GOT3 (cell line): Measurements from ENCODE around the gene REP15.
A peak's percentile ranks its signal among the peaks of the same experiment; 100 is the strongest.
"Not testable (repeated sequence)": the region's sequence is repeated elsewhere in the genome, so short reads cannot be mapped to it uniquely, and the experiment has no call there.

ENCODE experiments used
- DNase-seq: peaks from one replicate; lab custom pipeline; 2025; ENCODE audit warnings: mixed read lengths; lab: John Stamatoyannopoulos, UW

Gene REP15

DNA sequence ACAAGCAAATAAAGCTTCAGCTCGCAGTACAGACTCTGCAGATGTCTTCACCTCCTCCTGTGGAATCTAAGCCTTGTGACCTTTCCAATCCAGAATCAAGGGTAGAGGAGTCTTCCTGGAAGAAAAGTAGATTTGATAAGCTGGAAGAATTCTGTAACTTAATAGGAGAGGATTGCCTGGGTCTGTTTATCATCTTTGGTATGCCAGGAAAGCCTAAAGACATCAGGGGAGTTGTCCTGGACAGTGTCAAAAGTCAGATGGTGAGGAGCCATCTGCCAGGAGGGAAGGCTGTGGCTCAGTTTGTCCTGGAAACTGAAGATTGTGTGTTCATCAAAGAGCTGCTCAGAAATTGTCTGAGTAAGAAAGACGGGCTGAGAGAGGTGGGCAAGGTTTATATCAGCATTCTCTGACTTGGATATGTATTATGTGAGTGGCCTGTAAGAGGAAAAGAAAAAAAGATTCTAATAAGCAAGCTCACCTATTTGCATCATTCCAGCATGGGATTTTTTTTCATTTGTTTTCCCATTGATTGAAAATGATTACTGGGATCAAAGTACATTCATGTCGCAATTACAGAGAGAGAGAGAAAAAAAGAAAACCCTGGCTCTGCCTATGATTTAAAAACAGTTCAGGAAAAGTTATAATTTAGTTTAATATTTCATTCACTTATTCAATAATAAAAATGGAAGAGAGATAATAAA is 767 bp downstream of the REP15 start:
- no peak for DNase-seq

DNA sequence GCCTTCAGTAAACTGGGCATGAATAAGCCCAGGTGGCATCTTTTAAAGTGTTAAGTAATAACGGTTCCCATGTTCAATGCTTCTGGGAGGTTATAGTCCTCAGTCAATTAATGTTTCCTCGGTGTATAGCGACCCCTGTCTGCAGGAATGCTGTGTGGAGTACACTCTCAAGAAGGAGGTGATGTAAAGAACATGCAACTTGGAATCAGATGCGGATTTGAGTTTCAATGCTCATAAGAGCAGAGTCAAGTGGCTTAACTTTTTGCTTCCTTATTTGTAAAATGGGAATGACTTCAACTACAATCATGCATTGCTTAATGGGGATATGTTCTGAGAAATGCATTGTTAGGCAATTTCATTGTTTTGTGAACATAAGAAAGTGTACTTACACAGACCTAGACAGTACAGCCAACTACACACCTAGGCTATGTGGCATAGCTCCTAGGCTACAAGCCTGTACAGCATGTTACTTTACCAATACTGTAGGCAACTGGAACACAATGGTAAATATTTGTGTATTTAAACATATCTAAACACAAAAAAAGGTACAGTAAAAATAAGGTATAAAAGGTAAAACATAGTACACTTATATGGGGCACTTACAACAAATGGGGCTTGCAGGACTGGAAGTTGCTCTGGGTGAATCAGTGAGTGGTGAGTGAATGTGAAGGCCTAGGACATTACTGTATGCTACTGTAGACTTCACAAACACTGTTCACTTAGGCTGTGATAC is 7.6 kb downstream of the REP15 start:
- DNase-seq: no peak

DNA sequence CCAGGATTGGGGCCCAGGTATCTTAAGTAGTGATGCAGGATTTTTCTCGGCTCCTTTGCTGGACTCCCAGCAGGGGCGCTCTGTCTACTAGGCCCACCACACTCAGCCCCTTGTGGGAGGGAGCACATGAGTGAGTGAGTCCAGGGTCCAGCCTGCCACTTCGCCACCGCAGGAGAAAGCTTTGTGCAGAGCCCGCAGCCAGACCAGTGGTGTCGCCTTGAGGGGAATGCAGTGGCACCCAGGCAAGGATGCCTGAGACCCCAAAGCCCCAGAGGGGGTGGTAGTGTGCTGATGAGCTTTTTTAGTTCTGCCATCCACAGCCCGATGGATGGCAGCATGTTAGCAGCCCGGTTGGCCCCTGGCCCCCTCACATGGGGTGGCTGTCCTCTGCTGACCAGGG is 9.0 kb downstream of the REP15 start:
- no peak for DNase-seq

DNA sequence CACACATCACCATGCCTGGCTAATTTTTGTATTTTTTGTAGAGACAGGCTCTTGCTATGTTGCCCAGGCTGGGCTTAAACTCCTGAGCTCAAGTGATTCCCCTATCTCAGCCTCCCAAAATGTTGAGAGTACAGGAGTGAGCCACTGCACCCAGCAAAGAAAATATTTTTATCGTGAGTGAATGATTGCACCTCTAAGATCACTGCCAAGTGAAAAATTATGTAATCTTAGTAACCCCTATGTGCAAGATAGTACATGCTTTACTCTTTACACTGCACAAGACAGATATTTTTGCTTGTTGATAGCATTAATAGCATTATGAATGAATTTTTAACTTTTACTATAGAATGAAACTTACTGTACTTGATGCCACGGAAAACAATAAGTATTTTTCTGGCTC is 11.0 kb downstream of the REP15 start:
- DNase-seq: no peak

DNA sequence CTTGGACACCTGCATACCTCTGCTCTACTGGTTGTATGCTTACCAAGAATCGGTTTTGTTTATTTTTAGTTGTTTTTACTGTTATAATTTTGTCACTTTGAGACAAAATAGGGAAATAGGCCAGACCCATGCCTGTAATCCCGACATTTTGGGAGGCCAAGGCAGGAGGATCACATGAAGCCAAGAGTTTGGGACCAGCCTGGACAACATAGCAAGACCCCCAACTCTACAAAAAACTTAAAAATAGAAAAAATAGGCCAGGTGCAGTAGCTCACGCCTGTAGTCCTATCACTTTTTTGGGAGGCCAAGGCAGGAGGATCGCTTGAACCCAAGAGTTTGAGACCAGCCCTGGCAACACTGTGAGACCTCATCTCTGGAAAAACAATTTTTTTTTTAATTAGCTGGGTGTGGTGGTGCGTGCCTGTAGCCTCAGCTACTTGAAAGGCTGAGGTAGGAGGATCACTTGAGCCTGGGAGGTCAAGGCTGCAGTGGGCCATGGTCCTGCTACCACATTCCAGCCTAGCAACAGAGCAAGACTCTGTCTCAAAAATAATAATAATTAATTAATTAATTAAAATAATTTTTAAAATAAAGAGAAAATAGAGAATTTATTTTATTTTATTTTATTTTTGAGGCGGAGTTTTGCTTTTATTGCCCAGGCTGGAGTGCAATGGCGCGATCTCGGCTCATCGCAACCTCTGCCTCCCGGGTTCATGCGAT is 13.1 kb downstream of the REP15 start:
- no peak for DNase-seq

DNA sequence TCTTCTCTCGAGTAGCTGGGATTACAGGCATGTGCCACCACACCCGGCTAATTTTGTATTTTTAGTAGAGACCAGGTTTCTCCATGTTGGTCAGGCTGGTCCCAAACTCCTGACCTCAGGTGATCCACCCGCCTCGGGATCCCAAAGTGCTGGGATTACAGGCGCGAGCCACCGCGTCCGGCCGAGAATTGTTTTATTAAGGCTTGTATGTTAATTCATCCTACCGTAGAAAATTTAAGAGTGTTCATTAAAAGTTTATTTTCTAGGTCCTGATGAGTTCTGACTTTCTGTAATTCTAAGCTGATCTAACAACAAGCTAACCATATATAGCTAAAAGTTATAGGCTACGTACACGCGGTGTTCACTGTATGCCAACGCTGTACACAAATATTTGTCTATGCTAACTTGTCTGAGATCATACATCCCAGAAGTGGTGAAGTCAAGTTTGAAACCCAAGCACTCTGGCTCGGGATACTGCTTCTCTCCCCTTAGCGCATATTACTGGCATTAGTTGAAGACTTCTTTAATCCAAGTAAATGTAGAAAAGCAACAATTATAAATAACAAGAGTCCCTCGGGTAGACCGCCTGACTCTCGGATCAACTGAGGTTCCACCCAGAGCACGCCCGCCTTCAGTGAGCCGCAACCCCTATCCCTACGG is 13.8 kb downstream of the REP15 start:
- no peak for DNase-seq

DNA sequence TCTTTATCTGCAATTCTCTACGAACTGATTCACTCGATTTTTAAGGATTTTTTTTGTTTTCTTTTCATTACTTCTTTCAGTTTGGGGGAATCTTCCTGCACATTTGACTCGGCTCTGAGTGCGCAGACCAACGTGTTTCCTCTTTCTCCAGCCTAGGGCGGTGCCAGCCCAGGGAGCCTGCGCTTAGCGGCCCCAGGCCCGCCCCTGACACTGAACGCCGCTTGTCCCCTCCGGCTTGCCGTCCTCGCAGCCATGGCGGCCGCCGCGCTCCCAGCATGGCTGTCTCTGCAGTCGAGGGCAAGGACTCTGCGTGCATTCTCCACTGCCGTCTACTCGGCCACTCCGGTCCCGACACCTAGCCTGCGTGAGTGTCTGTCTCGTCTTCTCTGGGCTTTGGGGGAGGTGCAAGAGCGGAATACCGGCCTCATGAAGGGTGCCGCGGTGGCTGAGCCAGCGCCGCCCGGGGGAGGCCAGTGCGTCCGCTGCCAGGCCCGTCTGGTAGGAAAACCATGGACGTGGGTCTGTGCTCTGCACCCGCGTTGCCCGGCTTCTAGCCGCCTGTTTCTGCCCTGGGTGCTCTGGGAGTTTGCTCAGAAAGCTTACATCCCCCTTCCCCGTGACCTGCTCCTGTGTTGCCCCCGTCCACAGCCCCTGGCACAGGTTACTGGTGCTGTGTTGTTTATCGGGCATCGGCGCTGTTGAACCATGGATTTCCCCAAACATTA is 14.5 kb downstream of the REP15 start, which contains the start of gene MRPS35:
MRPS35 (plus strand) TSS at position 241 of the 725 bp plus-strand sequence; CDS start at position 253, 12 bp downstream.
- DNase-seq: peak; percentile 65

DNA sequence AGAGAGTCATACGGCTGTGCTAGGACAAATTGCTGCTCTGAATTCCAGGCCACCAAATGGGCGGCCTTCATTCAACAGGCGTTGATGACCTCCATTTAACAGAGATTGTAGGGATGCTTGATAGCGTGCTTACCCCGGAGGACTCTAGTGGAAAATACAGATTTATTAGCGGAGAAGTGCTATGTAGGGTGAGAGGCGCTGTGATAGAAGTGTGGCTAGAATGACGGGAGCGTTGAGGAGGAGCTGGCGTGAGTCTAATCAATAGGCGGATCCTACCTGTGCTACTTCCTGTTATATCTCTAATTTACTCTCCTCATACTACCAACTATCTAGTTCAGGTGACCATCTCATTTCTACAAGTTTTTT is 15.1 kb downstream of the REP15 start:
- DNase-seq: no peak

DNA sequence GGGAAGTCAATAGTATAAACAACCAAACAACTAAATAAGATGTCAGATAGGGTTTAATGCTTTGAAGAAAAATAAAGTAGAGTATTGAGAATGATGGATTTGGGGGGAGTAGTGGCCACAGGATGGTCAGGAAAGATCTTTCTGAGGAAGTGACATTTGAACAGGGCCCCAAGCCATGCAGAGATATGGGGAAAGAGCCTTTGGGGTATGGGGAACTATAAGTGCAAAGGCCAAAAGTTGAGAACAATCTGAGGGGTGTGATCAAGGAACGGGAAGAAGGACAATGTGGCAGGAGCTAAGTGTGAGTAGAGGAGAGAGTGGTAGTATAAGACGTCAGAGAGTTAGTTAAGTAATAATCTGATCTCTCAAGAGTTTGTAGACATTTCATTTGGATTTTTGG is 15.7 kb downstream of the REP15 start:
- no peak for DNase-seq

DNA sequence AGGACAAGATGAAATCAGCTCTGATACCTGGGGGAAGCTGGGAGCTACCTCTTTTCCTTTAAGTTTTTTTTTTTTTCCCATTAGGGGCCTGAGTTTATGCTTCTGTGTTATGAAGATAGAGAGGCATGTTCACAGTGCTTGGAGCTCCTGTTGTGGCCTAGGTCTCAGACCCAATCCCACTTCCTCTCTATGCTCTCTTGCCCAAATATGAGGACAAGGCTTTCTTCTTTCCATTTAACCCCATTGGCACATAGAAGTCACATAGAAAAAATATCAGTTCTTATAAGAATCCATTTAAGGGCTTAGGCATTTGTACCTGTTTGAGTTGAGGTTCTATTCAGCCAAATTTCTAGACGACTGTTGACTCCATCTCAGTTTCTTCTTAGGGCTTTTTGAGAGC is 27.0 kb downstream of the REP15 start:
- no peak for DNase-seq

DNA sequence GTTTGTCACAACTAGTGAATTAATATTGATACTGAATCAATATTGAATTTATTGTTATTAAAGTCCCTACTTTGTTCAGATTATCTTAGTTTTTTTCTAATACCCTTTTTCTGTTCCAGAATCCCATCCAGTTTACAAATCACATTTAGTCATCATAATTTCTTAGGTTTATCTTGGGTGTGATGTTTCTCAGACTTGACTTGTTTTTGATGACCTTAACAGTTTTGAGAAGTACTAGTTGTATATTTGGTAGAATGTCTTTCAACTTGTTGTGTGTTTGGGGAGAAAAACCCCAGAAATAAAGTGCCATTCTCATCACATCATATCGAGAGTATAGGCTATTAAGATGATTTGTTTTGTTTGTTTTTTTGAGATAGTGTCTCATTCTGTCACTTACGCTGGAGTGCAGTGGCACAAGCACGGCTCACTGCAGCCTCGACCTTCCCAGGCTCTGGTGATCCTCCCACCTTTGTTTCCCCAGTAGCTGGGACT is 33.9 kb downstream of the REP15 start:
- no peak for DNase-seq

DNA sequence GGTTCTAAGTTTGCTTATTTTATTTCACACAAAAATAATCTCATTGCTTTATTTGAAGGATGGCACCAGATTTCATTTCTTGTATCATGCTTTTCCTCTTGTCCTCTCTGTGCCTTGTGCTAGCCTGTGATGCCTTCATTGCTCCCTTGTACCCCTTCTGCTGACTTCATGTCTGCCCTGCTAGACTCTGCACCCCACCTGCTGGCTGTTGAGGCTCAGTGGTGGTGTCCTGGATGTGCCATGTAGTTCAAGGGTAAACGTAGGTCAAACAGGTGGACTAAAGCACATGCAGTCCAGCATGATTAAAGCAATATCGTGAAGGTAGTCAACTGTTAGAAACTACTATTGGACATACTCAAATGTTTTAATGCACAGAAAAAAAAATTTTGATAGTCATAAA is 36.0 kb downstream of the REP15 start:
- no peak for DNase-seq

DNA sequence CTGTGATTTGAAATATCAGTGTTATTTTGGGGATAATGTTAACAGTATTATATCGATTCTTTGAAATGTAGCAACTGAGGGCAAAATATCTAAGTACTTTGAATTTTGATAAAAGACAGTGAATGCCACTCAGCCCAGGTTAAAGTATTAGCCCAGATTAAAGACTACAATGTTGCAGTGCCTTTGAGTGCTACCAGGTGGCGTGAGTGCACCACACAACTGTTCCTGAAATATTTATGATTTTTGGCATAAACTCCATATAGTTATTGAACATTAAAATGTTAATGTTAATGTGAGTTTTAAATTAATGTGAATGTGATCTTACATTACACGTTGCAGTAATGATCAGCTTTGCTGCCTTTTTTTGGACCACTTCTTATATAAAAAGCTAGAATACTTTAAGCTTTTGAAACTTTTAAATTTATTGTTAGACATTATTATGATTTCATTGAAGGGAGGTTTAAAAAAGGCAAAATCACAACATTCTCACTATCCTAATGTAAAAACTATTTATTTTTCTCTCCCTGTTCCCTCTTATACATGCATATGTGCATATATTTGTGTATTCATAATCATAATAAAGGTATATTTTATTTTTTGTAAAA is 36.9 kb downstream of the REP15 start:
- no peak for DNase-seq

DNA sequence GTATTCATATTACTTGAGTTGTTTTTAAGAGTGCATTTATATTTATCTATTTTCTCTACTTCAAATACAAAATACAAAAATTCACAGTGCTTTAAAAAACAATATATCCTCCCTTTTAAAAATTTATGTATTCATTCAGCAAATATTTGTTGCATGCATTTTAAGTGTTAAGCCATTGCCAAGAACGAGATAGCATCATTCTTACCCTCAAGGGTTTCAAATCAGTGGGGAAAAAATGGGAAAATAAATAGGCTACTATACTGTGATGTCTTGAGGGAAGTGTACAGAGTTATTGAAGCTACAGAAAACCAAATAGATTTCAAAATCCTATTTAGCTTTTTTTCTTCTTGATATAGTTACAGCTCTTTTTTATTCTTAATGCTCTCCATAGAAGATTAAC is 37.5 kb downstream of the REP15 start:
- DNase-seq: no peak

DNA sequence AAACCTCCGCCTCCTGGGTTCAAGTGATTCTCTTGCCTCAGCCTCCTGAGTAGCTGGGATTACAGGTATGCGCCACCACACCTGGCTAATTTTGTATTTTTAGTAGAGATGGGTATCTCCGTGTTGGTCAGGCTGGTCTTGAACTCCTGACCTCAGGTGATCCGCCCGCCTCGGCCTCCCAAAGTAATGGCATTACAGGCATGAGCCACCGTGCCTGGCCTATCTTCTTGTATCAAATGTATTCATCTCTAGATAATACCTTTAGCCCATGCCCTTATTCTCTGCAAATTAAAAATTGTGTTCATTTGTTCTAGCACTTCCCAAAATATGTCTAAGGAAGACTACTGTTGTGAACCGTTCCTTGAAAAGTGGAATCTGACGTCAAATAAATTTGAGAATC is 38.1 kb downstream of the REP15 start:
- DNase-seq: not testable (repeated sequence)

DNA sequence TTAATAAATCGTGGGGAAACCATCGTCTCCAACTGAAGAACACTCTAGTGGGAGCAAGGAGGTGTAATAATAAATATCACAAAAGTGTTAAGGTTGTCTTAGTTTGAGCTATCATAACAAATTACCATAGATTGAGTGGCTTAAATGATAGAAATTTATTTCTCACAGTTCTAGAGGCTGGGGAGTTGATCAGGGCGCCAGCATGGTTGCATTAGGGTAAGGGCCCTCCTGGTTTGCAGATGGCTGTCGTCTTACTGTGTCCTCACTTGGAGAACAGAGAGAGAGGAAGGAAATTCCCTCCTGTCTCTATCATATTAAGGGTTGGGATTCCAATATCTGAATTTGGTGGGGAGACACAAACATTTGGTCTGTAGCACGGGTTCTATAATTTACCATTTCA is 47.4 kb downstream of the REP15 start:
- no peak for DNase-seq

DNA sequence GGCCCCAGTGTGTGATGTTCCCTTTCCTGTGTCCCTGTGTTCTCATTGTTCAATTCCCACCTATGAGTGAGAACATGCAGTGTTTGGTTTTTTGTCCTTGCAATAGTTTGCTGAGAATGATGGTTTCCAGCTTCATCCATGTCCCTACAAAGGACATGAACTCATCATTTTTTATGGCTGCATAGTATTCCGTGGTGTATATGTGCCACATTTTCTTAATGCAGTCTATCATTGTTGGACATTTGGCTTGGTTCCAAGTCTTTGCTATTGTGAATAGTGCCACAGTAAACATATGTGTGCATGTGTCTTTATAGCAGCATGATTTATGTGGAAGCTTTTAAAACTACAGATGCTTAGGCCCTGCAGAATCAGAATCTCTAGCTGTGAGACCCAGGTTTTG is 49.5 kb downstream of the REP15 start:
- DNase-seq: not testable (repeated sequence)
